SJSA1 (cell line): Measurements from ENCODE around the gene FAM210B. TPM values are rescaled to one million over a fixed set of nuclear protein-coding genes. Genes with fewer than 3 reads are reported as not detected.
"Not testable (repeated sequence)": the region's sequence is repeated elsewhere in the genome, so short reads cannot be mapped to it uniquely, and the experiment has no call there.

ENCODE experiments used
- DNase-seq, 2 experiments: peaks; one replicate each; pipeline ENCODE4 v3.0.0-alpha.2; 2015 to 2020; ENCODE audit warnings: low spot score in 2 of 2, low read depth in 1 of 2
- H3K27ac ChIP-seq: fragments of 250-450 bp; sonication (Bioruptor Pico); 2 replicates; pipeline ENCODE4 v1.5.1; 2020; ENCODE audit warnings: mild to moderate bottlenecking, moderate library complexity
- H3K27me3 ChIP-seq: fragments of 250-450 bp; sonication (Bioruptor Pico); replicated peaks from 2 replicates; pipeline ENCODE4 v1.5.1; 2020; ENCODE audit warnings: mild to moderate bottlenecking, moderate library complexity
- H3K36me3 ChIP-seq: fragments of 250-450 bp; sonication (Bioruptor Pico); 2 replicates; pipeline ENCODE4 v1.5.1; 2020; ENCODE audit warnings: mild to moderate bottlenecking
- H3K4me1 ChIP-seq: fragments of 250-450 bp; sonication (Bioruptor Pico); replicated peaks from 2 replicates; pipeline ENCODE4 v1.6.1; 2021; ENCODE audit warnings: mild to moderate bottlenecking
- H3K4me3 ChIP-seq: fragments of 250-450 bp; sonication (Bioruptor Pico); 2 replicates; pipeline ENCODE4 v1.5.1; 2020; ENCODE audit warnings: mild to moderate bottlenecking
- H3K9me3 ChIP-seq: fragments of 250-450 bp; sonication (Bioruptor Pico); replicated peaks from 2 replicates; pipeline ENCODE4 v1.5.1; 2020; ENCODE audit warnings: mild to moderate bottlenecking
- total RNA-seq: library from RNA; depleted of rRNA; stranded (reverse); fragments of >200 nt; shearing (Covaris generic); gene quantifications from 2 replicates; pipeline ENCODE4 v1.2.3, GENCODE V29; 2014

Gene FAM210B
- total RNA-seq, 1 experiment from 2014 or later = 22.4 TPM

DNA sequence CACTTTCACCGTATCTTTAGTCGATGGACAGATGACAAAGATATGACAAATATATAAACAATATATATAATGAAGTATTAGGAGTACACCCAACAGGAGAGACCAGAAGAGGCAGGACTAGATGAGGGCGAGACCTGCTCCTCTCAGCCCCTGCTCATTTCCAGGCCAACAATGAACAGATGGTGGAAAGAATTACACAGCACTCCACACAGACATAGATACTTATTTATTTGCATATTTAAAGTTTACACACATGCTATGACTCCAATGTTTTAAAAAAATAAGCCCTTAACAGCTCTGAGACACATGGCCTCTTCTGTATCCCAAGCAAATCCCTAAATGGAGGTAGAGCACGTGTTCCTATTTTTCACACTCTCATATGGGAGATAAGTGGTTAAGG is 10.4 kb downstream of the FAM210B start:
- DNase-seq = no peak
- H3K4me3 ChIP-seq = no peak overlapping the region
- H3K4me1 ChIP-seq = 0 out of 2 replicates have a peak, but pooled peaks cover 3% of the 10 kb centered on the region
- no peaks in the 10 kb centered on the region for H3K27me3 ChIP-seq
- peaks cover 63% of the 10 kb centered on the region for H3K36me3 ChIP-seq
- 0 out of 2 replicates have a peak, but pooled peaks cover 3% of the 10 kb centered on the region for H3K9me3 ChIP-seq
- no peak overlapping the region for H3K27ac ChIP-seq

DNA sequence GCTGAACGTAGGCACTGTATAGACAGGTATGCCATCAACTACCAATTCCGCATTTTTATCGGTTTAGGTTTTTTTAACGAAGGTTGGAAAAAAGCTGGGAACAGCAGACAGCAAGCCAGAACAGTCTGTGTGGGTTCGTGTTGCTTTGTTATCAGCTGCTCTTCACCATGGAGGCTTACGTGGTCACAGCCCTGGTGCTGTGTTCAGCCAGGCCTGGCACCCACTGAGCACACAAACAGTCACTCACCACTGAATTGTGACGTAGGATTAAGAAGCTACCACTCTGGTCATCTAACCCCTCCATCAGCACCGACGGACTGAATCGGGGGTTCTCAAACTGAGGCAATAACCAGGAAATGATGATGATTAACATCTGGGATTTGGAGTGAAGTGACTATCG is 13.2 kb downstream of the FAM210B start:
- 0 out of 2 replicates have a peak, but pooled peaks cover 3% of the 10 kb centered on the region for H3K4me1 ChIP-seq
- no peak overlapping the region for H3K27ac ChIP-seq
- DNase-seq = no peak
- no peaks in the 10 kb centered on the region for H3K27me3 ChIP-seq
- H3K4me3 ChIP-seq = no peak overlapping the region
- 0 out of 2 replicates have a peak, but pooled peaks cover 3% of the 10 kb centered on the region for H3K9me3 ChIP-seq
- peaks cover 84% of the 10 kb centered on the region for H3K36me3 ChIP-seq

DNA sequence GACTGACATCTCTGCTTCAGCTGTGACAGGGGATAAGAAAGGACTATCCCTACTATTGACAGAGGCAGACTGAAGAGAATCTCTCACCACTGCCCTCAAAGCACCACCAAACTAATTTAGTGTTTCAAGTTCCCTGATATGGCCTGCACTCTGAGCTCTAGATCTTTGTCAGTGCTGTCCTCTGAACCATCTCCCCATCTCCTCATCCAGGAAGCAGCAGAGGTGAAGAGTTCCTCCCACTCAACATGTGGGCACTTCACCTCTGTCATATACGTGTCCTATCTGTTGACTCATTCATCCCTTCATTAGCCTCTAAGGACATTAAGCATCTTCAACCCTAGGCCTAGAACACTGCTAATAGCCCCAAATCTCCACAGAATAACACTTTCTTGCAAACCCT is 14.1 kb downstream of the FAM210B start:
- H3K27me3 ChIP-seq = no peaks in the 10 kb centered on the region
- H3K4me3 ChIP-seq = no peak overlapping the region
- 0 out of 2 replicates have a peak, but pooled peaks cover 3% of the 10 kb centered on the region for H3K9me3 ChIP-seq
- no peak for DNase-seq
- H3K36me3 ChIP-seq = peaks cover 93% of the 10 kb centered on the region
- H3K27ac ChIP-seq = no peak overlapping the region
- H3K4me1 ChIP-seq = 0 out of 2 replicates have a peak, but pooled peaks cover 3% of the 10 kb centered on the region

DNA sequence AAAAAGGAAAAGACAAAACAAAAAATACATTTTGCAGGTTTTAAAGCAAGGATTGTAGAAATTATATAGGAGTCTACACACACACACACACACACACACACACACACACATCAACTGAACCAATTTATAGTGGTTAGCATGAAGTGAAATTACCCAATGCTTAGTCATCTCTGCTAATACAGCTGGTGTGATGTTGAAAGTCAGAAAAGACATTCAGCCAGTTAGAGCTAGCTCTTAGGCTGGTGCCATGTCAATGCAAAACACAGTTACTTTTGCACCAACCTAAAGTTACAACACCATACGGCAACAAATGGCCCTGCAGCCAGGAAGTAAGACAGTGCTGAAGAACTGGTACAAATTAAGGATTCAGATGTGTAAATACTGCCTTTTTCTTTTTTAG is 15.2 kb downstream of the FAM210B start:
- H3K27me3 ChIP-seq = no peaks in the 10 kb centered on the region
- peaks cover 97% of the 10 kb centered on the region for H3K36me3 ChIP-seq
- H3K4me3 ChIP-seq = no peak overlapping the region
- H3K4me1 ChIP-seq = 0 out of 2 replicates have a peak, but pooled peaks cover 3% of the 10 kb centered on the region
- no peak for DNase-seq
- H3K27ac ChIP-seq = no peak overlapping the region
- H3K9me3 ChIP-seq = no peaks in the 10 kb centered on the region

DNA sequence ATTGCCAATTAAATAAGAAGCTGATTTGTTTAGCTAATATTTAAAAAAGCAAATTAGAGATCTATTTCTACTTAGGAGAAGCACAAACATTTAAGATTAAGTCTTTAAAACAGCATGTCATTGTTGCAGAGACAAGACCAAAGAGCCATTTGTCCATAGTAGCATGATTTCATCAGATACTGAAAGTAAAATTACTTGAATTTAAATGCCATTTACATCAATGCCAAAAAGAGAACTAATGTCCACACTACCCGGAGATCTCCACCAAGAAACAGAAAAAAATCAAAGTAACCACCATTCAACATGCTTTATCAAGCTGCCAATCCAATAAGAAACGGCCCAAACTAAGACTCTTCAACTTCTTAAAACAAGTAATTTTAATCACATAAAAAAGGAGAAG is 17.6 kb downstream of the FAM210B start:
- H3K9me3 ChIP-seq = no peaks in the 10 kb centered on the region
- peaks cover 94% of the 10 kb centered on the region for H3K36me3 ChIP-seq
- H3K4me1 ChIP-seq = 0 out of 2 replicates have a peak, but pooled peaks cover 3% of the 10 kb centered on the region
- H3K27ac ChIP-seq = no peak overlapping the region
- DNase-seq = no peak
- H3K27me3 ChIP-seq = no peaks in the 10 kb centered on the region
- no peak overlapping the region for H3K4me3 ChIP-seq

DNA sequence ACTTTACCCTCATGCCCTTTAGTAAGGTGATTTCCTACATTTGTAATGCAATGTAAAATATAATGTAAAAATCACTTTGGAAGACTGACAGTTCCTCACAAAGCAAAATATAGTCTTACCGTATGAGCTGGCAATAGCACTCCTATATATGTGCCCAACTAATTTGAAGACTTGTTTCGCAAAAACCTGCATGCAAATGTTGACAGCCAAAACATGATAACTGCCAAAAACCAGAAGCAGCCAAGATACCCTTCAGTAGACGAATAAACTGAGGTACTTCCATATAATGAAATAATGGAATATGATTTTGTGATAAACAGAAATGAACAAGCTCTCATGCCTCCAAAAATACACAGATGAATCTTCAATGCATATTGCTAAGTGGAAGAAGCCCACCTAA is 19.6 kb downstream of the FAM210B start:
- DNase-seq = no peak
- peaks cover 94% of the 10 kb centered on the region for H3K36me3 ChIP-seq

DNA sequence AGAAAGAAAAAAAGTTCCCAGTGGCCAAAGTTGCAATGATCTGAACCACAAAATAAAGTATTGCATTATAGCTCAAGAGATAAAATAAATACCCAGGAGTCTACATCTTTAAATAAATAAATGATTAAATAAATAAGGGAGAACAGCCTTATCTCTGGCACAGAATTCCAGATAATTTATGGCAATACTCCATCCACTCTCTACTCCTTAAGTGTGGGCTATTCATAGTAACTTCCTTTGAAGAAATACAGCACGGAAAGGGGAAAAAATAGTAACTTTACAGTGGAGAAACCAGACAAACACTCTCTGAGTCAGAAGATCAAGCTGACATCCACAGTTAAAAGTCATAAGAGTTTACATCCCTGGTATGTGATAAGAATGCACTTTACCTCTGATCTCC is 21.6 kb downstream of the FAM210B start:
- H3K9me3 ChIP-seq = no peaks in the 10 kb centered on the region
- H3K4me1 ChIP-seq = no peaks in the 10 kb centered on the region
- H3K4me3 ChIP-seq = no peak overlapping the region
- DNase-seq = no peak
- no peaks in the 10 kb centered on the region for H3K27me3 ChIP-seq
- no peak overlapping the region for H3K27ac ChIP-seq
- H3K36me3 ChIP-seq = peaks cover 97% of the 10 kb centered on the region

More for the DNA sequence above, 19.6 kb downstream of the FAM210B start:
- no peaks in the 10 kb centered on the region for H3K27me3 ChIP-seq
- H3K27ac ChIP-seq = no peak overlapping the region
- no peak overlapping the region for H3K4me3 ChIP-seq
- 0 out of 2 replicates have a peak, but pooled peaks cover 3% of the 10 kb centered on the region for H3K4me1 ChIP-seq
- H3K9me3 ChIP-seq = no peaks in the 10 kb centered on the region

DNA sequence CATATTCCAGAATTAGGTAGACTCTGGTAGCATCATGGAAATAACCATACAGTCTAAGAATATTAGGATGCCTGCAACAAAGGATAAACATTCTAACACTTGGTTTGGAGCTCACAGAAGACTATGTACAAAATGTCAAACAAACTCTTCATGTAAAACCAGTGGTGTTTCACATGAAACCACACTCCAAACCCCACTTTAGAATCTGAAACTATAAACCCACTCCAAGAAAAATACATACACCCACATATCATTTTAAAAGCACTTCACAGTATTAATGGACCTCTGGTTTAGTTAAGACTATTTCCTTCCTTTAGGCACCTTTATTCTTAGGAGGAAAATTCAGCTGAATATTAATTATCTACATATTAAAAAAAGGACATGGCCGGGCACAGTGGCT is 22.7 kb downstream of the FAM210B start:
- Histone ChIP-seq H3K27ac (no peak overlapping the region), H3K4me1 (no peaks in the 10 kb centered on the region), H3K27me3 (no peaks in the 10 kb centered on the region), H3K9me3 (no peaks in the 10 kb centered on the region), H3K4me3 (no peak overlapping the region), H3K36me3 (peaks cover 97% of the 10 kb centered on the region)
- no peak for DNase-seq

DNA sequence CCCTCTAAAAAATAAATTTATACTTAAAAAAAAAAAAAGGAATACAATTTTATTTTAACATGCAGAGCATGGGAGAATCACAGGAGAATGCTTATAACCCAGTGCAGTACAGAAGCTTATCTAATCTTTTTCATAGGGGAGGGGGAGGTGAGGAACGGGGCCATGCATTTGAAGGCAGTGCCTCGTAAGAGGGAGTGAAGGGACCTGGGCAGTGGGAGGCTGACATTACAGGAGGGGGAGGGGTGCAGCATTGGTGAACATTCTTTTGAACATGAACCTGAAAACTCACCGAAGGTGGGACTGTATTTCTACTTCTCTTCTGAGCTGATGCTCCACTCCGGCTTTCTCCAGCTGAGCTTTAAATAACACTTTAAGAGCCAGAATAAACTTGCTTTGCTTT is 23.9 kb downstream of the FAM210B start:
- no peaks in the 10 kb centered on the region for H3K4me1 ChIP-seq
- H3K27me3 ChIP-seq = no peaks in the 10 kb centered on the region
- no peak for DNase-seq
- H3K36me3 ChIP-seq = peaks cover 97% of the 10 kb centered on the region
- H3K27ac ChIP-seq = no peak overlapping the region
- H3K4me3 ChIP-seq = no peak overlapping the region
- no peaks in the 10 kb centered on the region for H3K9me3 ChIP-seq

DNA sequence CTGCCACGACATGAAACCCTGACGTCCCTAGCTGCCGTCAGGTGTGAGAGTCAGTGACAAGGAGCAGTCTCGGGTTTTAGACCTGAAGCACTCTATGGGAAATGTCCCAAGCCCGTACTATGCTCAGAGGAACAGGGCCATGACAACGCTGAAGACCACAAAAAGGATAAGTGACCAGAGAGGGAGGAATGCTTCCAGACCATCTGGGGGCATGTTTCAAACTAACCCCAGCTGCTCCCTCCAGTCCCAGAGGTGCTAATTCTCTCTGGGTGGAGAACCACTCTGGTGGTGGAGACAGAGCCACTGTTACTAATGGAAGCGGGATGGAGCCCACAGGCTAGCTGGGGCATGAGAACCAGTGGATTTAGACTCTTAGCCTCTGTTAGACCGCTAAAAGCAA is 24.6 kb downstream of the FAM210B start:
- no peaks in the 10 kb centered on the region for H3K4me1 ChIP-seq
- no peak overlapping the region for H3K4me3 ChIP-seq
- H3K27me3 ChIP-seq = no peaks in the 10 kb centered on the region
- H3K36me3 ChIP-seq = peaks cover 97% of the 10 kb centered on the region
- DNase-seq = no peak
- H3K27ac ChIP-seq = no peak overlapping the region
- H3K9me3 ChIP-seq = no peaks in the 10 kb centered on the region

DNA sequence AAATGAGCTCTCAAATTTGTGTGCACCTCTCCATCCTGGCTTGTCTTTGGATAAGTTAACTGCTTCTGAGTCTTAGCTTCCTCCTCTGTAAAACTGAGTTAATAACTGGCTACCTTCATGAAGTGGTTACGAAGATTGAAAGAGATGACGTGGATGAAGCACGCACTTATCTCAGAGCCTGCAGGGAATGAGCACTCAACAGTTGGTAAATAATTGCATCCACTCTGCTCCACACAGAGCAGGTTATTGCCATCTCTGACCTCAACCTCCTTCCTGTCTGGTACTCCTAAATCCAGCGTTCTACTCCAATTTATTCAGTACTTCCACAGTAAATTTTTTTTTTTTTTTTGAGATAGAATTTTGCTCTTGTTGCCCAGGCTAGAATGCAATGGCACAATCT is 26.4 kb downstream of the FAM210B start:
- no peaks in the 10 kb centered on the region for H3K9me3 ChIP-seq
- peaks cover 97% of the 10 kb centered on the region for H3K36me3 ChIP-seq
- no peaks in the 10 kb centered on the region for H3K4me1 ChIP-seq
- H3K27me3 ChIP-seq = no peaks in the 10 kb centered on the region
- H3K4me3 ChIP-seq = no peak overlapping the region
- no peak overlapping the region for H3K27ac ChIP-seq
- no peak for DNase-seq

DNA sequence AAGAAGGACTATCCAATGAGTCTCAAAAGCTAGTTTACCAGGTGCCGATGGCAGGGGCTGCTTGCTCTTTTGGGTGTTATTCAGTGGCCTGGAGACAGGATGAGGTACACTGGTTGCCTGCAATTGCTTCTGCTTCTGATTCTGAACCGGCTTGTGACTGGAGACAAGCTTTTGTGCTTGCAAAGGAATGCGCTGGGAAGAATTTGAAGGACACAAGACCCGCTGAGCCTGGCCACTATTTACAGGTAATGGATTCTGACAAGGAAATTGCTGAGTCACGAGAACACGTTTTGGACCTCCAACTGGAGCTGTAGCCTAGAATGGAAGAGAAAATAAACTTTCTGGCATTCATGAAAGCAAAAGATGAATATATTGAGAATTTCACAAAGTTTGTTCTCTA is 27.4 kb downstream of the FAM210B start:
- H3K4me3 ChIP-seq = no peak overlapping the region
- DNase-seq = no peak
- H3K4me1 ChIP-seq = peaks cover 9% of the 10 kb centered on the region
- H3K9me3 ChIP-seq = no peaks in the 10 kb centered on the region
- no peak overlapping the region for H3K27ac ChIP-seq
- no peaks in the 10 kb centered on the region for H3K27me3 ChIP-seq
- H3K36me3 ChIP-seq = peaks cover 100% of the 10 kb centered on the region

DNA sequence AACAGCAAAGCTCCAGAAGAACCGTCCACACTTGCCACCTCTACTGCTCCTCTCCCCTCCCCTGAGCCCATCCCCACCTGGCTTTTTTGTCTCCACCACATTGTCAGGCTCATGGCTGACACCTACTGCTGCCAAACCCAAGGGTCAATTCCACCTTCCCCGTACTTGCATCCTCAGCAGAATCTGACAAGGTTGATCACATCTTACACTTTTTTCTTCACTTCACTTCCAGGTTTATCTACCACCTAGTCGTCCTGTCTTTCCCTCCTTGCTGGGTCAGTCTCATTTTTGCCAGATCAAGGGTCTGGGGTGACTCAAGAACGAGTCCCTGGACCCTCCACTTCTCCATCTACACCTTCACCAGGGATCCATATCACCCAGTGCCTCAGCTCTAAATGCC is 30.1 kb downstream of the FAM210B start:
- no peaks in the 10 kb centered on the region for H3K9me3 ChIP-seq
- H3K36me3 ChIP-seq = peaks cover 79% of the 10 kb centered on the region
- H3K4me3 ChIP-seq = no peak overlapping the region
- no peak for DNase-seq
- H3K27me3 ChIP-seq = no peaks in the 10 kb centered on the region
- H3K4me1 ChIP-seq = peaks cover 13% of the 10 kb centered on the region
- H3K27ac ChIP-seq = no peak overlapping the region

DNA sequence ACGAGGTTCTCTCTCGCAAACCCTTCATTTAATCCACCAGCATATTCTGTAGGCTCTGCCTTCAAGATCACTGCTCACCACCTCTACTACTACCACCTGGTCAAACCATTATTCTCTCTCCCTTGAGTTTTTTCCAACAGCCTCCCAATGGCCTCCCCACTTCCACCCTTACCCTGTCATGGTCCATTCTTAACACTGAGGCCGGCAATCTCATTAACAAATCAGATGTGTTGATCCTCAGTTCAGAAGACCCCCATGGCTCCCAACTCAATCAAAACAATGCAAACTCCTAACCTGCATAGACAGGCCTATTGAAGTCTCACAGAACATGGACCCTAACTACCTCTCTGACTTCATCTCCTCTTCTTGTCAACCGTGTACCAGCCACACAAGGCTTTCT is 31.0 kb downstream of the FAM210B start:
- no peak overlapping the region for H3K27ac ChIP-seq
- H3K4me3 ChIP-seq = no peak overlapping the region

DNA sequence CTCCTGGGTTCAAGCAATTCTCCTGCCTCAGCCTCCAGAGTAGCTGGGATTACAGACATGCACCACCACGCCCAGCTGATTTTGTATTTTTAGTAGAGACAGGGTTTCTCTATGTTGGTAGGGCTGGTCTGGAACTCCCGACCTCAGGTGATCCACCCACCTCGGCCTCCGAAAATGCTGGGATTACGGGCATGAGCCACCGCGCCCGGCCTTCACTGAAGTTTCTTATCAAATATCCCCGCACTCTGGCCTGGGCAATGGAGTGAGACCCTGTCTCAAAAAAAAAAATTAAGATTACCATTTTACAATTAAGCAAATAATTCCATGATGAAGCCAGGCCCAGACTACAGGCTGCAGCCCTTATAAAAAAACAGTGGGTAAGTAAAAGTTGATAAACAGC is 31.6 kb downstream of the FAM210B start:
- Histone ChIP-seq H3K36me3 (peaks cover 73% of the 10 kb centered on the region), H3K27ac (peak overlapping the region; percentile 93; the same call in 1 of the 2 replicates), H3K4me3 (peak overlapping the region; percentile 65), H3K4me1 (peaks cover 17% of the 10 kb centered on the region)
- not testable (repeated sequence) for H3K27me3 ChIP-seq, H3K9me3 ChIP-seq, DNase-seq

More for the DNA sequence above, 31.0 kb downstream of the FAM210B start:
- H3K4me1 ChIP-seq = peaks cover 17% of the 10 kb centered on the region
- no peaks in the 10 kb centered on the region for H3K27me3 ChIP-seq
- DNase-seq = no peak
- peaks cover 73% of the 10 kb centered on the region for H3K36me3 ChIP-seq
- H3K9me3 ChIP-seq = no peaks in the 10 kb centered on the region
